Measurements from ENCODE around the gene TMEM208. TPM values are rescaled to one million over a fixed set of nuclear protein-coding genes. Genes with fewer than 3 reads are reported as not detected.

TMEM208 gene
- polyA plus RNA-seq, 2 of the 4 experiments (the other 2 are of a cell fraction), result 73.5 to 114 TPM

- Histone ChIP-seq H3K27ac (no peak overlapping the region), H3K9me3 (no peaks in the 10 kb centered on the region), H3K4me1 (peaks cover 19% of the 10 kb centered on the region), H3K4me3 (no peak overlapping the region), H3K4me2 (no peak overlapping the region)
- no peak for FAIRE-seq
- ChIA-PET POLR2A (interaction anchor here (0.6 to 1.6 kb wide), 4 partner anchors 10 to 48 kb away, joined by 3 to 5 read pairs (median 4); partner anchors contain the start of gene TMEM208), CTCF (interaction anchor here (0.6 to 10.3 kb wide), 29 partner anchors 10 to 411 kb away, joined by 3 to 105 read pairs (median 5); partner anchors contain the start of genes ATP6V0D1, EXOC3L1, FBXL8 and FHOD1)
- DNase-seq (ENCODE audit: low read depth in 1 of 2, low spot score in 1 of 2), result peak; percentile 66 to 93
- peak; percentile 76 to 89 for ATAC-seq
- peak in 1 of 2 experiments; percentile 40; a peak in 2 of 5 replicates for TF ChIP-seq JUN (IDR thresholded peaks at IDR 0.05)
- no peak for TF ChIP-seq CHD2 (IDR thresholded peaks at IDR 0.05; ENCODE audit: low read length, partially characterized antibody)
- TF ChIP-seq CHD4 (IDR thresholded peaks at IDR 0.05; ENCODE audit: borderline replicate concordance), result no peak
- TF ChIP-seq BCL3 (IDR thresholded peaks at IDR 0.05), result no peak
- peak; percentile 44 to 47; a peak in 3 of 5 replicates for TF ChIP-seq RAD21 (conservative IDR thresholded peaks at IDR 0.05 in 1 of 2, IDR thresholded peaks at IDR 0.05 in 1 of 2)
- TF ChIP-seq CTCF (IDR thresholded peaks at IDR 0.05), result peak; percentile 76
- peak; percentile 49 for TF ChIP-seq SMC3 (IDR thresholded peaks at IDR 0.05)
- TF ChIP-seq KDM1A (IDR thresholded peaks at IDR 0.05; ENCODE audit: low read depth), result no peak
- WGBS (ENCODE audit: missing lambda C conversion rate), result 66% methylated on average over 11 of the region's 12 CpGs
These were observed 28.6 kb upstream of the TMEM208 start for GRCh38 chr16:67198238-67198734.

GRCh38 chr16:67199011-67199807, 27.7 kb upstream of the TMEM208 start, which contains the start of gene ELMO3:
ELMO3 (plus strand) TSS chr16:67199131; CDS start chr16:67199327, 196 bp downstream.
- FAIRE-seq, result no peak
- no peak within 1 kb of the TSS for H3K4me3 ChIP-seq

GRCh38 chr16:67199808-67200198, 27.1 kb upstream of the TMEM208 start:
- POLR2A ChIA-PET, result no interaction called here
- ATAC-seq (no peak), FAIRE-seq (no peak), DNase-seq (ENCODE audit: low read depth in 1 of 2, low spot score in 1 of 2) (no peak)
- CTCF ChIA-PET, result interaction anchor here (0.5 to 10.3 kb wide), 3 partner anchors 11 to 31 kb away, joined by 3 to 105 read pairs (median 3); no protein-coding TSS in a partner anchor
- H3K9me3 ChIP-seq, result no peaks in the 10 kb centered on the region
- TF ChIP-seq E2F6 (IDR thresholded peaks at IDR 0.05; ENCODE audit: borderline replicate concordance, low read depth) (no peak), BCL3 (IDR thresholded peaks at IDR 0.05) (no peak), JUN (IDR thresholded peaks at IDR 0.05) (no peak), POLR2A (IDR thresholded peaks at IDR 0.05; ENCODE audit: low read length) (no peak), PHF8 (IDR thresholded peaks at IDR 0.05; ENCODE audit: borderline replicate concordance, low read depth) (no peak)
- no peak overlapping the region for H3K4me2 ChIP-seq
- peaks cover 12% of the 10 kb centered on the region; the same call in 2 of the 3 replicates for H3K4me1 ChIP-seq
- WGBS (ENCODE audit: missing lambda C conversion rate), result 96% methylated on average over 13 of the region's 22 CpGs
- no peak overlapping the region for H3K4me3 ChIP-seq
- H3K27ac ChIP-seq, result no peak overlapping the region

More at GRCh38 chr16:67199011-67199807, 27.7 kb upstream of the TMEM208 start, which contains the start of gene ELMO3:
- ATAC-seq (no peak), DNase-seq (ENCODE audit: low read depth in 1 of 2, low spot score in 1 of 2) (no peak)
- H3K4me1 ChIP-seq, result peaks cover 12% of the 10 kb centered on the region; the same call in 2 of the 3 replicates
- 91% methylated on average over 46 of the region's 61 CpGs for WGBS (ENCODE audit: missing lambda C conversion rate)
- TF ChIP-seq HOXB13 (CRISPR knock-in tag; IDR thresholded peaks at IDR 0.05; ENCODE audit: low read depth) (no peak), EHMT2 (IDR thresholded peaks at IDR 0.05; ENCODE audit: low read depth) (no peak), POLR2AphosphoS2 (conservative IDR thresholded peaks at IDR 0.05; ENCODE audit: low read length) (no peak), CBX2 (IDR thresholded peaks at IDR 0.05; ENCODE audit: borderline replicate concordance, low read depth) (no peak)
- no peak within 1 kb of the TSS for H3K27ac ChIP-seq
- CTCF ChIA-PET, result interaction anchor here (0.5 to 10.3 kb wide), 12 partner anchors 11 to 281 kb away, joined by 3 to 105 read pairs (median 8); partner anchors contain the start of genes ATP6V0D1, EXOC3L1 and TMEM208
- H3K9me3 ChIP-seq, result no peaks in the 10 kb centered on the region
- no peak within 1 kb of the TSS for H3K4me2 ChIP-seq
- POLR2A ChIA-PET, result no interaction called here

All from A549 (cell line).